ENCODE measurements around the gene SLC12A7.
A peak's percentile ranks its signal among the peaks of the same experiment; 100 is the strongest.
"Not testable (repeated sequence)": the region's sequence is repeated elsewhere in the genome, so short reads cannot be mapped to it uniquely, and the experiment has no call there.

SLC12A7 gene

DNA sequence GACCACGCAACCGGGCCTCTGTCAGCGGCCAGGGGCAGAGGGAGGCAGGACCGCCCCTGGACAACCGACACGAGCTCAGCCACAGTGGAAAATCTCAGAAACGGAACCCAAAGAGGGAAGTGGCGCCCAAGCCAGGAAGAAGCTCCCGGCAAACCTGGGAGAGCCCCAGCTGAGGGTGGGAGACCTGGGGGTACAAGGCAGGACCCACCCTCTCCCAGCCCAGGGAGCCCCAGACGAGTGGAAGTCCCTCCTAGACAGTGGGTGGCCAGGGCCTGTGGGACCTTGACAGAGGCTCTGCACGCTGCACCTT, 3.0 kb downstream of the SLC12A7 start:
- no peak for DNase-seq

DNA sequence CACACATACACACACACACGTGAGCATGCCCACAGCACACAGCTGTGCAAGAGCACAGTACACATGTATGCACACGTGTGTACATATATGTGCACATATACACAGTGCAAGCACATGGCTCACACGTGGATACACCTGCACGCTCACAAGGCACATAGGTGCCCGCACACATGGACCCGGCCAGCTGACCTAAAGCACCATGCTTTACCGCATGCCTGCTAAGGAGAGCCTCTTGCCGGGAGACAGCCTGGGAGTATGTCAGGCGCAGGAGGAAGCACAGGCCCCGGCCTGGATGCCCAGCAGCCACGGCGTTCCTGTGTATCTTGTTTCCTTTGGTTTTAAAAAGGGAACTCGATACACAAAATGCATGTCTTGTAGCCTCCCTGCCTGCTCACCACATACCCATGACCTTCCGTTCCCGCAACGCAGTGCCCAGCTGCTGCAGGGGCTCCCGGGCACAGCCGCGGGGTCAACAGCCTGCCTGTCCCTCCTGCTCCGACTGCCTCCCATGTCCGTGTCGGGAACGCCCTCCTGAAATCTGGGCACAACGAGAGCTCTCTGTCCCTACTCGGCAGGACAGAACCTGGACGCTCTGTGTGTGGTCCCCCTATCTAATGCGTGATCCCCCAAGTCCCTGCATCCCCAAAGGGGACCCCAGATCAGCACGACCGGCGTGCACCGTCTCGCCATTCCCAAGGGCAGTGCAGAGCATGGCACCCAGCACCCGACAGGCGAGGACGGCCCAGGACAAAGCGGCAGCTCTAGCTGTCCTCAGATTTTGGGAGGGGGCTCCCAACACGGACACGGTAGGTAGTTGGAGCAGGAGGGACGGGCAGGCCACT, 3.6 kb downstream of the SLC12A7 start:
- DNase-seq = no peak

DNA sequence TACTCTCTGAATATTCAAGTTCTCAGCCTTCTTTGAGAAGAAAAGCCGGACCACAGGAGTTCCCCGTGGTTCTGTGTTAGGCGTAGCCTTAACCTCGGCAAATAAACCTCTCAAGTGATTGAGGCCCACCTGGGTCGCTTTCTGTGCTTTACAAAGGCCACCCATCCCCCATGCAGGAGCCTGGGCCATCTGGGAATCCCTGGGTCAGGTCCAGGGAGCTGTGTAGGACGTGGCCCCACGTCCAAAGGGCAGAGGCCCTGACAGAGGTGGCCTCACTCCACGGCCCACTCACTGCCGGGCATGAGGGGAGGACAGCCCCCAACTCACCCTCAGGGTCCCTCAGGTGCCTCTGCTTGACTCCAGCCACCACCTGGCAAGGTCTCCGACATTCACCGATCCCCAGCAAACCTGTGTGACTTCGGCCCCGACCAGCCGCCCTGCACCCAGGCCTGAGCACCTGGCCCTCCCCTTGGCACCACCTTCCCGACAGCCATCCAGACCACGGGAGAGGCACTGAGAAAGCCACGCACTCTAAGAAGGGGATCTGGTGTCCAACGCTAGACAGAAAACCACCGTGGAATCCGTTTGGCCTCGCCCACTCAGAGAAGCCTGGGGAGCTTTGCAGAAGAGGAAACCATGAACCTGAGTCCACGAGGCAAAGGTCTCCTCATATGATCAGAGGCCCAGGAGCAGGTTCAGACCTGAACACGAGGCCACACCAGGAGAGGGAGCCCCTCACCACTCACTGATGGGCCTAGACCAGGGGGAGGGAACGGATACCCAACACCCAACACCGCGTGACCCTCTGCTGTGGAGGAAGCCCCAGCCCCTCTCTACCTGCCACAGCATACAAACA, 4.5 kb downstream of the SLC12A7 start:
- DNase-seq = no peak

DNA sequence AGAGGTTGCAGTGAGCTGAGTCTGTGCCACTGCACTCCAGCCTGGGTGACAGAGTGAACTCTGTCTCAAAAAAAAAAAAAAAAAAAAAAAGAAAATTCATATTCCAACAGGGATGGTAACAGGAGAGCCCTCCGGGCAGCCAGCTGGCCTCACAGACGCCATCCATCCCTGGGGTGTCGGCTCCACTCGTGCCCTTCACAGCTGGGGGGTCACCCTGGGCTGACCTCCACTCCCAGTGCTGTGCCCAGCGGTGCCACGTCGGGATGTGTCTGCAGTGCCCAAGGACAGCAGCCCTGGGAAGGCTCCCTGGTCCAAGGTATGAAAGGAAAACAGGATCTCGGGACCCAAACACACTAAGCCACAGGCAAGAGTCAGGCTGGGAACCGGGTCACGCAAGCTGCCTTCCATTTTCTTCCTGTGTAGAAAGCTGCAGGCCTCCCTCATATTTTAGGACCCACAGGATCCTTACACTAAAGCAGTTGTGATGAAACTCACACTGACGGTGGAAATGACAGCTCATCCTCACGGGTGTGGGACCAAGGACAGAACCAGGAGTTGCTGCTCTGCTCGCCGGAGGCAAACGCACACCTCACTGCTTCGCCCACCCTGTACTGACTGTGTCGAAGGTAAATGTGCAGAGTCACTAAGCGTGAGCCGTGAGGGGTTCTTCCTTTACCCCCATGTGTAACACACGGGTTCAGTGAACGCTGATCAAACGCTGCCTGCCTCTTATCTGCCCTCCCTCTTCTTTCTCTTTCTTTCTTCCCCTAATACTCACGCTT, 5.3 kb downstream of the SLC12A7 start:
- DNase-seq = no peak

DNA sequence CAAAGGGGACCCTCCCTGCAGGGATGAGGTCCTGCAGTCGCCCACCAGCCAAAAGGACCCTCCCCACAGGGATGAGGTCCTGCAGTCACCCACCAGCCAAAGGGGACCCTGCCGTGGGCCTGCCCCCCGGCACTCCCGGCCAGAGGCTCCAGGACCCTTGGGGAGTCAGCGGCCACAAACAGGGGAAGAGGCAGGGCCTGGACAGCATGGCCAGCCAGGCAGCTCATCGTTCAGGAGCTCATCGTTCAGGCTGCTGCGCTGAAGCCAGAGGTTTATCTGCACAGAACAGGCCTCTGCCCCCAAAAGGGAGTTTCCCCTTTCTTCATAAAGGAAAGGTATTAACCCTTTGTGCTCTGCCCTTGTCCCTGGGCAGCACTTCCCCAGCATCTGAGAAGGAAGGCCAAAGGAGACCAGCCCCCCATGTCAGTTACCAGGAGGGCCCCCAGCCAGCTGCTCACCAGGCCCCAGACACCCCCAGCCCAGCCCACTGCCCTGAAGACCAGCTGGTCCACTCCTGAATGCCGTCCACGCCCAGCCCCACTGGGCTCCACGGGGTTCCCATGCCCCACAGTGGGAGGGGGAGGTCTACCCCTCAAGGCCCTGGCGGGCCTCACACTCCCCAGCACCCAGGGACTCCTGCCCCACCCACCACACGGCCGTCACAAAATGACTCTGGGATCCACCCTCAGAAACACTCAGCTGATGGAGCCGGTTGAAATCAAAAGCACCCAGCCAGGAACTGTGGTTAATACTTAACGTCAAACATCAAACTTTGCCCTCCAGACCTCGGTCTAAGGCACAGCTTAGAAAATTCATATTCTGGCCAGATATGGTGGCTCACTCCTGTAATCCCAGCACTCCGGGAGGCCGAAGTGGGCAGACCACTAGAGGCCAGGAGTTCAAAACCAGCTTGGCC, 6.3 kb downstream of the SLC12A7 start:
- peak; percentile 72 for DNase-seq

DNA sequence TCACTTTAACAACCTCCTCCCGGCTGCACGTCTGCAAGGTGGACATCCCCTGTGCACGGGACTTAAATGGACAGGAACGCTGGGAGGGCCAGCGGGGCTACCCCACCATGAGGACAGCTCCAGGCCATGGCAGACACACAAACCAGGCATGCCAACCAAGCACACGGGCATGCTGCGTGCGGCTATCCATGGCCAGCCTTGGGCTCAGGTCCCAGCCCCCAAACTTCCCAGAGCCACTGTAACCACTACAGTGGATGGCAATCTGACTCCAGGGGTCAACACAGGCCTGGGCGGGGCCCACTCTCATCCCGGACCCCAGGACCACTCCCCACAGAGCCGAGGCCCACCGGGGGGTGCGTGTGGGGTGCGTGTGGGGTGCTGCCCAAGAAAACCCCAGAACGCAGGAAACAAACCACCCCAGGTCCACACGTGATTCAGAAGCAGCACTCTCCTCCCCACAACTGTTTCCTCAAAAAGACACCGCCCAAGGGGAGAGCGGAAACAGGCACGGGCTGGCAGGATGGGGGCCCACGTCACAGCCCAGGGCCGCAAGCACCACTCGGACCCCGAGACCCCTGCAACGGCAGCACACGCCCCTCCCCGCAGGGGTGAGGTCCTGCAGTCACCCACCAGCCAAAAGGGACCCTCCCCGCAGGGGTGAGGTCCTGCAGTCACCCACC, 7.4 kb downstream of the SLC12A7 start:
- DNase-seq = peak; percentile 55

DNA sequence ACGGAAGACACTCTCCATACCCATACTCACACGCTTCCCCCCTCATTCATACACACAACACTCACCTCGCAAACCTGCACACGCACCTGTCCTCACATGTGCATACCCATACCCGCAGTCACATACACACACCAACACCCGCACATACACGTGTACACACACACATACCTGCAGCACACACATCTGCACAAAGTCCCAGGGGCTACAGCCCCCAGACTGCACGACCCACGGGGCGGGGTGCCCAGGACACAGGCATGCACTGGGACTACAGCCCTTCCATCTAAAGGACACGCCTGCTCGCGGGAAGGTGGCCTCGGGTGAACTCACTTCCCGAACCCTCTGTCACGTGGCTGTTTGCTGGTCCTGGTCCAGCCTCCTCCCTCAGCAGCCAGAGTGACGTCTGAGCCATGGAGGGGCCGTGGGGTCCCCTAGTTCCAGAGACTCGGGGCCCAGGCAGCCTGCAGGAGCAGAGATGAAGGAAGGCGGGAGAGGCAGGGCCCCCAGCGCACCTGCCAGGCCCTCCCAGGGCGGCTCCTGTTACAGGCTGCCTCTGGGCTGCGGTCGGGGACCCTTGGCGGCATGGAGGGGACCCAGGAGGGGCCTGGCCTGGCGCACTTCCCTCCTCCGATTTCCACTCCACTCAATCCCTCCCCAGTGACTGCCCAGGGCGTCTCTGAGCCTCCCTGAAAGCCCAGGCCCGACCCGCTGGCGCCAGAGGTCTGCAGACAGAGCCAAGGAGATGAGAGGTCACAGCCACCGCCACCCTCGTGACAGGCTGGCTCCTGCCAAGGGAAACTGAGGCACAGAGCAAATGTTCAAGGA, 8.1 kb downstream of the SLC12A7 start:
- peak; percentile 34 for DNase-seq

DNA sequence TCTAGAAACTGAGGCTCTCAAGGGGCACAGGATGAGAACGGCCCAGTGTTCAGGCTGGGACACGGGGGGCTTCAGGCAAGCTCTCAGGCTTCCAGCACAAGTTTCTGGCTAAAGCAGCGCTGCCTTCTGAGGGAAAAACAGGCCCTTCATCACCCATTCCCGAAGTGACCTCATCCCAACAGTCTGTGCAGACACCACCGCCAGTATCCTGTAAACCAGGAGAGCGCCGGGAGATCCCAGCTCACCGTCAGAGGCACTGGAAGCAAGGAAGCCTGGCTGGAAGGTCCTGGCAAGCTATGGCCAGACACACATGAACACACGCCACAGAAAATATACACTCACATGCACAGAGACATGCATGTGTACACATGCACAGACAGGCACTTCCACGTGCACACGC, 8.8 kb downstream of the SLC12A7 start:
- no peak for DNase-seq

DNA sequence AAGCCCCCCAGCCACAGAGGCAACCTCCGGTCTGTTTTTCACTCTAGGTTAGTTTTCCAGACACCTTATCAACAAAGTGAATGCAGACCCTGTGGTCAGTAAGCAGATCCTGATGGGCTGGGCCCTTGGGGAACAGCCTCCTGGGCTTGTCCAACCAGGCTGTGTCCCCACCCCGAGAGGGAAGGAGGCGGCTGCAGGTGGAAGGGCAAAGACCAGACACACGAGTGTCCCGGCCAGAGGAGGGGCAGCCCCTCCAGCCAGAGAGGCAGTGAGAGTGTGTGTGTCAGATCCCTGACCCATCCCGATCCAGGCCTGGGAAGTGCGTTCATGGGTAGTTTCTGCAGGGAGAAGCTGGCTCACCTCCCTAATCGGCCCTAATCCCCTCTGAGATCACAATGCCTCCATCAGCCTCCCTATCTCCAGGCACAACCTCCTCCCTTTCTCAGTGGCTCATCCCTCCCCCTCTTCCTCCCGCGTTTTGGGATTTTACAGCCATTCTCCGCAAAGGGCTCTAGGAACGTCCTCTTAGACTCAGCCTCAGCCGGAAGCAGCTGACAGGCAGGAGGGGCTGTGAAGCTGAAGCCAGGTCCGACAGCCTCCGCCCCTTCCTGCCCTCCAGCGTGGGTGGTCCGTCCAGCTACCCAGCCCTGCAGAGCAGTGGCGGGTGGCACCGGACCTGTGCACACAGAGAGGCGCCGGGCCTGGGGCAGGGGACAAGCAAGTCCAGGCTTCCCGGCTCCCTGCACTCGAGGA, 9.7 kb downstream of the SLC12A7 start:
- no peak for DNase-seq

DNA sequence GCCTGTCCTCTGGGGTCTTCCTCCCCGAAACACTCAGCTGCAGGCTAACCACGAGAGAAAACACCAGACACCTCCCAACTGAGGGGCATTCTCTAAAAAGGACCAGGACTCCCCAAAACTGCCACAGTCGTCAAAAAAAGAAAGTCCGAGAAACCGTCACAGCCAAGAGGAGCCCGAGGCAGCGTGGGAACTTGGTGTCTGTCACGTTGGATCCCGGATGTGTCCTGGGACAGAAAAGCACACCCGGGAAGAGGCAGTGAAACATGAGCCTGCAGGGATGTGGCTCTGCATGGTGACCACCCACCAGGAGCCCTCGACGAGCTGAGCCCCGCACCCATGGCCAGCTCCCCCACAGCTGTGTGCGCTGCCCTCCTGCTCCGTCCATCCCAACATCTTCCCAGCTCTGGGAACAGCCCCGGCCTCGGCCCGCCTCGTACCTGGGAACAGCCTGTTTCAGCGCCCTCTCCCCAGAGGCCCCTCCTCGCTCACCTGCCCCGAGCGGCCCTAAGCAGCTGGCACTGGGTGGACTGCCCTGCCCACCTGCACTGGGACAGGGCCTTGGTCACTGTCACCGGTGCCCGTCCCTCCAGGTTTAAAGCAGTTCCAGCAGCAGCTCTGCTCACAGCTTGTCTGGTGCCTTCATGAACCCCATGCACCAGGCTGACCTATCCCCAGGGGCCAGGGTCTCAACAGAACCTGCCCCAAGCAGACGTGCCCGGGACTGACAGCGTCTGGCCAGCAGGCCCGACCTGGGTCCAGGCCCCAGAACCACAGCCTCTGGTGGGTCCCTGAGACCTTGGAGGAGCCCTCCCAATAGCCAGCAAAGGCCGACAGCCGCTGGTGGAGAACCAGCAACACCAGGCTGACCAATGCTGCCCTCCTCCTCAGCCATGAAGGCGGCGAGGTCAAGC, 10.9 kb downstream of the SLC12A7 start:
- DNase-seq = no peak

DNA sequence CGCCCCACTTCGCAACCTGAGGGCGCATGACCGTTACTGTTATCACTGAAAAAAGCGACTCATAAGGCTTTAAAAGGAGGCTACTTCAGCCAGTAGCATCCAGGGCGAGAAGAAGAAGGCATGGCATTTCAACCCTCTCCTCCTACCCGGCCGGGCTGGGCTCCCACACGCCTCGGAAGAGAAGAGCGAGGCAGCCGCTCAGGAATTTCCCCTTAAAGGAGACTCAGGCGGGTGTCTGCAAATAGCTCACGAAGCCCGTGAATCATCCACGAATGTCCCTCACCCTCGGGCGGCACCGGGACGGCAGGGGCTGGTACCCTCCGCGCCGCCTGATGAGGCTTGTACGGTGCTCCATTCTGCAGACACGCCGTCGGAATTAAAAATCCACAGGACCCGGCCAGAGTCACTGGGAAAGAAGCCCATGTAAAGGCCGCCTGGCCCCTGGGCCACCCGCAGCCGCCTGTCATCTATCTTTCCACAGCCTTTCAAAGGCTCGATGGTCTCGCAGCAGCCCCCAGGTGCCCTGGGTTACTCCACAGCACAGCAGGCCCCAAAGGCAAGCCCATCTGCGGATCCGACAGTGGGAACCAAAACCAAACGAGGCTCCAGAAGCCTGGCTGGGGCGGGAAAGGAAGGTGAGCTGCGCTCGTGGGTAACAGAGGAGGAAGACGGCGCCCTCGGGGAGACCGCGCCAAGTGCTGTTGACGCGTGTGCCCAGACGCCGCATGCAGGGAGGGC, 11.8 kb downstream of the SLC12A7 start:
- no peak for DNase-seq

DNA sequence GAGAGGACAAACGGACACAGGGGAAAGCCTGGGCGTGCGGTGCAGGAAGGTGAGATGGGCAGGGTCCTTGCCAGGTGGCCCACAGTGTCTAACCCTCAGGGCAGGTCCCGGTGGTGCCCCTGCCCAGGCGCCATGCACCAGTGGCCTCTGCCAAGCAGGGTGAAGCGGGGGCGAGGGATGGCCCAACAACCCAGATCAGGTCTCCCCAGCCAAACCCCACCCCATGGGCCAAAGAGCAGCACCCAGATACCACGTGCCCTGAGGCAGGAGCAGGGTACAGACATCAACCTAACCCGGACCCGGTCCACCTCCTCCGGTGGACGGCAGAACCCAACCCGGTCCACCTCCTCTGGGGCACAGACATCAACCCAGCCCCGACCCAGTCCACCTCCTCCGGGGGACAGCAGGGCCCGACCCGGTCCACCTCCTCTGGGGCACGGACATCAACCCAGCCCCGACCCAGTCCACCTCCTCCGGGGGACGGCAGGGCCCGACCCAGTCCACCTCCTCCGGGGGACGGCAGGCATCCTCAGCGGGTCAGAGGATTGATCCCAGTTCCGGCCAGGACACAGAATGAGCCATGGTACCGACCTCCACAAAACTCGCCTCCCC, 12.8 kb downstream of the SLC12A7 start:
- no peak for DNase-seq

DNA sequence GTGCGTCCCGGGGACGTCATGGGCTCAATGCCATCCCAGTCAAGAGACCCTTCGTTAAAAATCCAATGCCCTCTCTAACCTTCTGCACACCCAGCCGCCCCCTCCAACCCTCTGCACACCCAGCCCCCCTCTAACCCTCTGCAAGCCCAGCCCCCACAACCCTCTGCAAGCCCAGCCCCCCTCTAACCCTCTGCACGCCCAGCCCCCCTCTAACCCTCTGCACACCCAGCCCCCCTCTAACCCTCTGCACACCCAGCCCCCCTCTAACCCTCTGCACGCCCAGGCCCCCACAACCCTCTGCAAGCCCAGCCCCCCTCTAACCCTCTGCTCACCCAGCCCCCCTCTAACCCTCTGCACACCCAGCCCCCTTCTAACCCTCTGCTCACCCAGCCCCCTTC, 13.9 kb downstream of the SLC12A7 start:
- not testable (repeated sequence) for DNase-seq

DNA sequence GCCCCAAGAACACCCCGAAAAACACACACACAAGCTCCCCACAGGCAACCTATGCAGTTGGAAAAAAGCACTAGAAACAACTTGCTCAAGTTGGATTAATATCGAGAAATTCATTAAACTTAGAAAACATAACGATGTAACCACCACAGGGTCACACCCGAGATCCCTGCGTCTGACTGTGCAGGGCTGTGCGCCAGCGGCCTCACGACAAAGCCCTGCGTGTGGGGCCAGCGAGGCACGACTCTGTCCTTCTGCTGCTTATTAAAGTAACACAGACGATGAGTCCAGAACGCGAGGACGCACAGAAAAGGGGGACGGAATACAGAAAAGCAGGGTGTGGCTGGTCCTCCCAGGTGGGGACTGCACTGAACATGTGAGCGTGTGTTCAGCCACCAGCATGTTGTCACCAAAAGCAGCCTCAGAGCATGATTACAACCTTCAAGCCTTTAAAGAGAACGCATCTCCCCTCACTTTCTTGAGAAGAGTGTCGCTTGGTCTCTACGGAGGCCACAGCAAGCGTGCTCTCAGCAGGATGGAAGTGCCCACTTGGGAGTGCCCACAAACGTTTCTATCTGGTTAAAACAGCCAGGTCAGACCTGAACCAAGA, 14.4 kb downstream of the SLC12A7 start:
- no peak for DNase-seq

DNA sequence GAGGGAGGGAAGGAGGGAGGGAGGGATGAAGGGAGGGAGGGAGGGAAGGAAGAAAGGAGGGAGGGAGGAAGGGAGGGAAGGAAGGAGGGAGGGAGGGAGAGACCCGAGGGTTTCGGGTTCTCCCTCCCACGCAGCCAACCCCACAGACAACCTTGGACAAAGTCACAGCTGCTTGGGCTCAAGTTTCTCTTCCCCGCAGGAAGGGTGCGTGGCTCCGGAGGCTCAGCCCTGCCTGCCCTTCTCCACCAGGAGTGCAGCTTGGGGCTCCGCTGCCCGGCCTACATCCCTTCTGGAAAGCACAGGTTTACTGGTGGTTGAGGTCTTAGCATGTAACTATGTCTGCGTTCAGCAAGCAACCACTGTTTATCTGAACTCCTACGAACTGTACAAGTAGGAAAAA, 15.0 kb downstream of the SLC12A7 start:
- DNase-seq = no peak

DNA sequence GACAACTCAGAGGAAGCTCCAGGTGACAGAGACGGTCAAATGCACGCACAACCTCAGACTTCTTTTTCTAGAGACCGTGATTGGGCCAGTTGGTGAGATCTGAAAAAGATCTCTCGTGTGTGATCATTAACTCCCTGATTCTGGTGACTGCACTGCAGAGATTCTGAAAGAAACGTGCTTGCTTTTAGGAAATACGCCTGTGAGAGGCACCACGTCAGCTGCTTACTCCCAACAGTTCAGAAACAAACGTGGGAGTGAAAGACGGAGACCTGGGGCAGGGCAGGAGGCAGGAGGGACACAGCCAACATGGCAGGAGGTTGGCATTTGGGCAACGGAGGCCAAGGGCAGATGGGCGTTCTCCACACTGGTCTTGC, 15.9 kb downstream of the SLC12A7 start:
- DNase-seq = no peak

DNA sequence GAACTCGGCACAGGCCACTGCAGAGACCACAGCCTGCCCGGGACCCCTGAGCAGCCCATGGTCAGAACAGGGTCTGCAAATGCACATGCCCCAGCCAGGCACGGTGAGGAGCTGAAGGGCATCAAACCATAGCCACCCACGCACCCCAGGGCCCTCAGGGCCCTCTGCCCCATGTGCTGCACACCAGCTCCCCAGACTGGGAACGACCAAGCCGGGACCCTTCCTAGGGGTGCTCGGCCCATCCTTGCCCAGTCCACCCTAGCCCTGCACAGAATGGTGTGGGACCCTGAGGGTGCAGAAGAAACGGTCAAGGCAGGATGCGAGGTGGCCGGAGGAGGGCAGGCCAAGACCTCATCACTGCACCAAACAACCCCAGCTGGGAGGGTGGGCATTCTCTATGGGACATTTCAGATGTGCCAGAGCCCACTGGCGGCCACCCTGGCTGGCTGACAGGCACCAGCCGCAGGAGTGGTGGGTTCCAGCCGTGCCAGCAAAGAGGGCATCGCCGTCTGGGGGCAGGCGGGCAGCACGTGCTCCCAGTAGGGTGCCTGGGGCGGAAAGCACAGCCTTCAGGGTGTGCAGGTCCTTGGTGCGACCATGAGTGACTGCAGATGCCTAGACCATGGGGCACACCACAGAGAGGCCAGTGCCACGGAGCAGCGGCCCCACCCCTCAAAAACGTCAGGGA, 16.4 kb downstream of the SLC12A7 start:
- DNase-seq = no peak
